GM12865 (cell line): ENCODE measurements around the gene PSMC3.

Experiments
- DNase-seq: peaks from one replicate; pipeline ENCODE4 v3.0.0; 2010; ENCODE audit warnings: low read depth
- H3K4me3 ChIP-seq: 2 replicates; pipeline ENCODE4 v1.5.1; 2011; ENCODE audit warnings: mild to moderate bottlenecking, low read depth, low read length, control low read depth
- CTCF ChIP-seq: IDR thresholded peaks from 2 replicates; pipeline ENCODE4 v1.5.1; 2011; ENCODE audit warnings: low read length, control low read depth, low read depth, inconsistent platforms; ENCODE audit not compliant: insufficient read depth; ENCODE audit errors: missing control alignments

The PSMC3 gene

GRCh38 chr11:47369676-47370075, 56.6 kb downstream of the PSMC3 start:
- H3K4me3 ChIP-seq, result no peak overlapping the region
- DNase-seq, result no peak
- TF ChIP-seq CTCF, result no peak
